Epithelial cell of esophagus (primary cell): ENCODE results near the gene CARF.

Source experiments
- DNase-seq: peaks from one replicate; pipeline ENCODE4 v3.0.0; 2010; ENCODE audit warnings: low read depth
- H3K4me3 ChIP-seq: 2 replicates; pipeline ENCODE4 v1.5.1; 2011; ENCODE audit warnings: mild to moderate bottlenecking, low read length, control low read depth
- CTCF ChIP-seq: IDR thresholded peaks from 2 replicates; pipeline ENCODE4 v1.5.1; 2011; ENCODE audit warnings: low read depth, mild to moderate bottlenecking, low read length, control low read depth, inconsistent platforms; ENCODE audit not compliant: insufficient read depth; ENCODE audit errors: missing control alignments

Gene CARF

GRCh38 chr2:202911512-202912341, at the start of gene CARF, which contains the start of gene WDR12:
Gene CARF (plus strand): TSS chr2:202912275. CDS start chr2:202941903, 29,628 bp downstream.
Gene WDR12 (minus strand): TSS chr2:202911673. CDS start chr2:202911476, 197 bp downstream.
- peak; percentile 94 for DNase-seq
- peak within 1 kb of the TSS; percentile 99 for H3K4me3 ChIP-seq
- TF ChIP-seq CTCF, result no peak

GRCh38 chr2:202870431-202871299, 41.4 kb upstream of the CARF start:
- H3K4me3 ChIP-seq, result peak overlapping the region; percentile 50
- TF ChIP-seq CTCF, result peak; percentile 66
- DNase-seq, result peak; percentile 80

- TF ChIP-seq CTCF, result no peak
- DNase-seq, result peak; percentile 42
- peak within 1 kb of the TSS; percentile 50 for H3K4me3 ChIP-seq
These were observed 40.6 kb upstream of the CARF start, which contains the start of gene ICA1L for GRCh38 chr2:202871300-202872141. Gene ICA1L (minus strand): TSS chr2:202871766. CDS start chr2:202829009, 42,757 bp downstream.

GRCh38 chr2:202877699-202878098, 34.4 kb upstream of the CARF start:
- no peak overlapping the region for H3K4me3 ChIP-seq
- no peak for DNase-seq
- TF ChIP-seq CTCF, result no peak

- H3K4me3 ChIP-seq, result no peak overlapping the region
- no peak for TF ChIP-seq CTCF
- DNase-seq, result no peak
These were observed 30.5 kb upstream of the CARF start for GRCh38 chr2:202881570-202881969.

GRCh38 chr2:202883987-202884675, 27.9 kb upstream of the CARF start:
- no peak overlapping the region for H3K4me3 ChIP-seq
- DNase-seq, result no peak
- no peak for TF ChIP-seq CTCF
